ENCODE results near the gene RCCD1. TPM values are rescaled to one million over a fixed set of nuclear protein-coding genes. Genes with fewer than 3 reads are reported as not detected.

Gene RCCD1
- total RNA-seq, 1 experiment from 2014 or later: 27.5 TPM

- no peak for DNase-seq
- Histone ChIP-seq H3K36me3 (peaks cover 57% of the 10 kb centered on the region), H3K9me3 (no peaks in the 10 kb centered on the region), H3K4me3 (no peak overlapping the region), H3K27me3 (no peaks in the 10 kb centered on the region)
Observed at GRCh38 chr15:90952901-90953677, 1.6 kb upstream of the RCCD1 start.

GRCh38 chr15:90953947-90954711 is 555 bp upstream of the RCCD1 start:
- H3K4me3 ChIP-seq: no peak overlapping the region; the same call in 1 of the 2 replicates
- no peaks in the 10 kb centered on the region for H3K9me3 ChIP-seq
- H3K36me3 ChIP-seq: peaks cover 53% of the 10 kb centered on the region
- DNase-seq: no peak
- no peaks in the 10 kb centered on the region for H3K27me3 ChIP-seq

GRCh38 chr15:90955624-90956273 is 1.1 kb downstream of the RCCD1 start:
- Histone ChIP-seq H3K4me3 (peak overlapping the region; percentile 89), H3K36me3 (peaks cover 44% of the 10 kb centered on the region), H3K9me3 (no peaks in the 10 kb centered on the region), H3K27me3 (no peaks in the 10 kb centered on the region)
- no peak for DNase-seq

- peaks cover 45% of the 10 kb centered on the region for H3K36me3 ChIP-seq
- H3K27me3 ChIP-seq: no peaks in the 10 kb centered on the region
- DNase-seq: no peak
- no peaks in the 10 kb centered on the region for H3K9me3 ChIP-seq
- H3K4me3 ChIP-seq: no peak overlapping the region
Observed at GRCh38 chr15:90956274-90957030, 1.8 kb downstream of the RCCD1 start.

GRCh38 chr15:90957031-90957790 is 2.5 kb downstream of the RCCD1 start:
- Histone ChIP-seq H3K4me3 (no peak overlapping the region), H3K27me3 (no peaks in the 10 kb centered on the region), H3K36me3 (peaks cover 46% of the 10 kb centered on the region), H3K9me3 (no peaks in the 10 kb centered on the region)
- no peak for DNase-seq

- no peak overlapping the region for H3K4me3 ChIP-seq
- peaks cover 46% of the 10 kb centered on the region for H3K36me3 ChIP-seq
- no peaks in the 10 kb centered on the region for H3K9me3 ChIP-seq
- no peak for DNase-seq
- no peaks in the 10 kb centered on the region for H3K27me3 ChIP-seq
Observed at GRCh38 chr15:90957791-90958190, 3.1 kb downstream of the RCCD1 start.

- peaks cover 50% of the 10 kb centered on the region for H3K36me3 ChIP-seq
- no peaks in the 10 kb centered on the region for H3K9me3 ChIP-seq
- no peak for DNase-seq
- H3K27me3 ChIP-seq: no peaks in the 10 kb centered on the region
- H3K4me3 ChIP-seq: no peak overlapping the region
Observed at GRCh38 chr15:90959028-90959595, 4.4 kb downstream of the RCCD1 start.

GRCh38 chr15:90959894-90960293 is 5.2 kb downstream of the RCCD1 start:
- Histone ChIP-seq H3K9me3 (no peaks in the 10 kb centered on the region), H3K4me3 (no peak overlapping the region), H3K36me3 (peaks cover 55% of the 10 kb centered on the region), H3K27me3 (no peaks in the 10 kb centered on the region)
- peak; percentile 55 for DNase-seq

GRCh38 chr15:90960298-90961091 is 5.8 kb downstream of the RCCD1 start:
- no peak overlapping the region for H3K4me3 ChIP-seq
- no peak for DNase-seq
- H3K27me3 ChIP-seq: no peaks in the 10 kb centered on the region
- H3K9me3 ChIP-seq: no peaks in the 10 kb centered on the region
- peaks cover 58% of the 10 kb centered on the region for H3K36me3 ChIP-seq

GRCh38 chr15:90962021-90962420 is 7.3 kb downstream of the RCCD1 start:
- no peak for DNase-seq
- Histone ChIP-seq H3K4me3 (no peak overlapping the region), H3K36me3 (peaks cover 68% of the 10 kb centered on the region), H3K27me3 (no peaks in the 10 kb centered on the region), H3K9me3 (no peaks in the 10 kb centered on the region)

GRCh38 chr15:90966262-90966661 is 11.6 kb downstream of the RCCD1 start:
- Histone ChIP-seq H3K9me3 (no peaks in the 10 kb centered on the region), H3K27me3 (no peaks in the 10 kb centered on the region), H3K4me3 (no peak overlapping the region), H3K36me3 (peaks cover 91% of the 10 kb centered on the region)
- DNase-seq: no peak

- H3K4me3 ChIP-seq: no peak overlapping the region
- H3K9me3 ChIP-seq: no peaks in the 10 kb centered on the region
- H3K27me3 ChIP-seq: no peaks in the 10 kb centered on the region
- peaks cover 88% of the 10 kb centered on the region for H3K36me3 ChIP-seq
- DNase-seq: no peak
Observed at GRCh38 chr15:90967206-90967605, 12.5 kb downstream of the RCCD1 start.

GRCh38 chr15:90968434-90968833 is 13.8 kb downstream of the RCCD1 start:
- Histone ChIP-seq H3K36me3 (peaks cover 90% of the 10 kb centered on the region), H3K27me3 (no peaks in the 10 kb centered on the region), H3K4me3 (no peak overlapping the region), H3K9me3 (no peaks in the 10 kb centered on the region)
- DNase-seq: no peak

- Histone ChIP-seq H3K36me3 (peaks cover 92% of the 10 kb centered on the region), H3K4me3 (no peak overlapping the region)
Observed at GRCh38 chr15:90970274-90970673, 15.6 kb downstream of the RCCD1 start.

GRCh38 chr15:90972133-90972532 is 17.4 kb downstream of the RCCD1 start:
- H3K27me3 ChIP-seq: no peaks in the 10 kb centered on the region
- no peak for DNase-seq
- H3K4me3 ChIP-seq: no peak overlapping the region
- H3K9me3 ChIP-seq: no peaks in the 10 kb centered on the region
- peaks cover 94% of the 10 kb centered on the region for H3K36me3 ChIP-seq

More at GRCh38 chr15:90970274-90970673, 15.6 kb downstream of the RCCD1 start:
- no peak for DNase-seq
- Histone ChIP-seq H3K27me3 (no peaks in the 10 kb centered on the region), H3K9me3 (no peaks in the 10 kb centered on the region)

All from MG63 (cell line).